Uterus (tissue), 2 donors: Measurements from ENCODE around the gene TRIM69.
"Not testable (repeated sequence)": the region's sequence is repeated elsewhere in the genome, so short reads cannot be mapped to it uniquely, and the experiment has no call there.

Source experiments
- POLR2A ChIP-seq, 2 donors: fragments of 450-650 bp; IDR thresholded peaks; one replicate each; pipeline ENCODE4 v1.6.1; 2016; ENCODE audit warnings: antibody characterized with exemption in 2 of 2, mild to moderate bottlenecking in 1 of 2, moderate library complexity in 1 of 2
- TF ChIP-seq, protein P1 (sequence below), 4 experiments: fragments of 200-600 bp in 2 of 4; fragments of 450-650 bp in 2 of 4; sonication (generic) in 2 of 4; IDR thresholded peaks; one replicate each; pipeline ENCODE4 v1.5.1; 2016 to 2019; ENCODE audit warnings: antibody characterized with exemption in 4 of 4, mild to moderate bottlenecking in 2 of 4, moderate library complexity in 1 of 4

DNA sequence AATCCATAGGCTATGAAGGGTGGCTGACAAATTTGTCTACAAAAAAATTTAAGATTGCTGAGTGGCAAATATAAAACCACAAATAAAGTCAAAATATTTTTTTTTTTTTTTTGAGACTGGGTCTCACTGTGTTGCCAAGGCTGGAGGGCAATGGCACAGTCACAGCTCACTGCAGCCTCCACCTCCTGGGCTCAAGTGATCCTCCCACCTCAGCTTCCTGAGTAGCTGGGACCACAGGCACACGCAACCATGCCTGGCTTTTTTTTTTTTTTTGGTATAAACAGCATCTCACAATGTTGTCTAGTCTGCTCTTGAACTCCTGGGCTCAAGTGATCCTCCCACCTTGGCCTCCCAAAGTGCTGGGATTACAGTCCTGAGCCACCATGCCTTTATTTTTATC is 46.1 kb upstream of the TRIM69 start:
- TF ChIP-seq, protein P1, sequence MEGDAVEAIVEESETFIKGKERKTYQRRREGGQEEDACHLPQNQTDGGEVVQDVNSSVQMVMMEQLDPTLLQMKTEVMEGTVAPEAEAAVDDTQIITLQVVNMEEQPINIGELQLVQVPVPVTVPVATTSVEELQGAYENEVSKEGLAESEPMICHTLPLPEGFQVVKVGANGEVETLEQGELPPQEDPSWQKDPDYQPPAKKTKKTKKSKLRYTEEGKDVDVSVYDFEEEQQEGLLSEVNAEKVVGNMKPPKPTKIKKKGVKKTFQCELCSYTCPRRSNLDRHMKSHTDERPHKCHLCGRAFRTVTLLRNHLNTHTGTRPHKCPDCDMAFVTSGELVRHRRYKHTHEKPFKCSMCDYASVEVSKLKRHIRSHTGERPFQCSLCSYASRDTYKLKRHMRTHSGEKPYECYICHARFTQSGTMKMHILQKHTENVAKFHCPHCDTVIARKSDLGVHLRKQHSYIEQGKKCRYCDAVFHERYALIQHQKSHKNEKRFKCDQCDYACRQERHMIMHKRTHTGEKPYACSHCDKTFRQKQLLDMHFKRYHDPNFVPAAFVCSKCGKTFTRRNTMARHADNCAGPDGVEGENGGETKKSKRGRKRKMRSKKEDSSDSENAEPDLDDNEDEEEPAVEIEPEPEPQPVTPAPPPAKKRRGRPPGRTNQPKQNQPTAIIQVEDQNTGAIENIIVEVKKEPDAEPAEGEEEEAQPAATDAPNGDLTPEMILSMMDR (IDR thresholded peaks at IDR 0.05): not testable (repeated sequence)
- TF ChIP-seq POLR2A (IDR thresholded peaks at IDR 0.05): not testable (repeated sequence)
